Glutamatergic neuron (in vitro differentiated cells): Measurements from ENCODE around the gene PTTG1IP. TPM values are rescaled to one million over a fixed set of nuclear protein-coding genes. Genes with fewer than 3 reads are reported as not detected.

Experiments
- DNase-seq: peaks from one replicate; pipeline ENCODE4 v3.0.0; 2022
- H3K27ac Mint-ChIP-seq: one replicate; pipeline ENCODE4 v1.8.0; 2020; ENCODE audit warnings: mild to moderate bottlenecking, mixed read lengths, inconsistent platforms; ENCODE audit not compliant: unreplicated experiment
- H3K27me3 Mint-ChIP-seq: one replicate; pipeline ENCODE4 v1.8.0; 2020; ENCODE audit warnings: mild to moderate bottlenecking, moderate library complexity, mixed read lengths, inconsistent platforms; ENCODE audit not compliant: unreplicated experiment
- H3K36me3 Mint-ChIP-seq: one replicate; pipeline ENCODE4 v1.8.0; 2020; ENCODE audit warnings: mild to moderate bottlenecking, mixed read lengths, inconsistent platforms; ENCODE audit not compliant: unreplicated experiment
- H3K4me1 Mint-ChIP-seq: one replicate; pipeline ENCODE4 v1.8.0; 2020; ENCODE audit warnings: mild to moderate bottlenecking, low read depth, mixed read lengths, inconsistent platforms; ENCODE audit not compliant: unreplicated experiment
- H3K4me3 Mint-ChIP-seq: one replicate; pipeline ENCODE4 v1.8.0; 2020; ENCODE audit warnings: mild to moderate bottlenecking, mixed read lengths, inconsistent platforms; ENCODE audit not compliant: unreplicated experiment
- H3K9me3 Mint-ChIP-seq: one replicate; pipeline ENCODE4 v1.8.0; 2020; ENCODE audit warnings: mild to moderate bottlenecking, moderate library complexity, mixed read lengths, inconsistent platforms; ENCODE audit not compliant: unreplicated experiment
- total RNA-seq: library from RNA; stranded (reverse); fragmentation: NEBNext Ultra II Directional; extraction: Animal tissue kit (Norgen Biotek cat#: 25700); gene quantifications from one replicate; pipeline ENCODE4 v1.2.1, GENCODE V29; 2021; ENCODE audit not compliant: unreplicated experiment
- TF ChIP-seq, protein P1 (sequence below): fragments of 200-600 bp; sonication (generic); IDR thresholded peaks from one replicate; pipeline ENCODE4 v1.5.0; 2021; ENCODE audit not compliant: partially characterized antibody, unreplicated experiment

Gene PTTG1IP
- total RNA-seq, 1 donor from 2014 or later, result 249 TPM

DNA sequence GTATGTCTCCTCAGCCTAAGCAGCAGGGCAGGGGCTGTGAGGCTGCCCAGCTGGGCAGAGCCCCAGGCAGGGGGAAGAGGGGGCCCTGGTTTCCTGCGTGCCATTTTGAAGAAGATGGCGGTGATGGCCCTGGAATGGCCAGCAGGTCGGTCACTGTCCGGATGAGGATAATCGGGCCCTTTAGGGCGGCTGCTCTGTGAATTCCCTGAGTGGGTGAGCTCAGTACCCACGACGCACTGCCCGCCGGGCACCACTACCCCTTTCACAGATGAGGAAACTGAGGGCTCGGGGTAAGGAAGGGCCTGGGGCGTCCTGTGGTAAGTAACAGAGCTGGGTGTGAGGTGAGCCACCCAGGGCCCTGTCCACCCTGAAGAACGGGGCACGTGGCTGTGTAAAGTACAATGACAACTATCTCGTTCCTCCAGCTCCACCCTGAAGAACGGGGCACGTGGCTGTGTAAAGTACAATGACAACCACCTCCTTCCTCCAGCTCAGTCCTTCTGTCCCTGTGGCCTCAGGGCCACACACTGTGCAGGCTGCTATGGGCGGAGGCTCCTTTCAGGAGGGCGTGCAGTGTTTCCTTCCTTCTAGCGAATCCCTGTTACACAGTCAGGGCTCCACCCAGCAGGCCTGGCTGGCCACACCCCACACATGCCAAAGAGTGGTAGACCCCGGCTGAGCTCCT lies 24.0 kb upstream of the PTTG1IP start:
- TF ChIP-seq, protein P1, sequence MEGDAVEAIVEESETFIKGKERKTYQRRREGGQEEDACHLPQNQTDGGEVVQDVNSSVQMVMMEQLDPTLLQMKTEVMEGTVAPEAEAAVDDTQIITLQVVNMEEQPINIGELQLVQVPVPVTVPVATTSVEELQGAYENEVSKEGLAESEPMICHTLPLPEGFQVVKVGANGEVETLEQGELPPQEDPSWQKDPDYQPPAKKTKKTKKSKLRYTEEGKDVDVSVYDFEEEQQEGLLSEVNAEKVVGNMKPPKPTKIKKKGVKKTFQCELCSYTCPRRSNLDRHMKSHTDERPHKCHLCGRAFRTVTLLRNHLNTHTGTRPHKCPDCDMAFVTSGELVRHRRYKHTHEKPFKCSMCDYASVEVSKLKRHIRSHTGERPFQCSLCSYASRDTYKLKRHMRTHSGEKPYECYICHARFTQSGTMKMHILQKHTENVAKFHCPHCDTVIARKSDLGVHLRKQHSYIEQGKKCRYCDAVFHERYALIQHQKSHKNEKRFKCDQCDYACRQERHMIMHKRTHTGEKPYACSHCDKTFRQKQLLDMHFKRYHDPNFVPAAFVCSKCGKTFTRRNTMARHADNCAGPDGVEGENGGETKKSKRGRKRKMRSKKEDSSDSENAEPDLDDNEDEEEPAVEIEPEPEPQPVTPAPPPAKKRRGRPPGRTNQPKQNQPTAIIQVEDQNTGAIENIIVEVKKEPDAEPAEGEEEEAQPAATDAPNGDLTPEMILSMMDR, result no peak
- Mint-ChIP-seq H3K9me3 (peaks cover 7% of the 10 kb centered on the region), H3K4me1 (peaks cover 2% of the 10 kb centered on the region), H3K27me3 (peaks cover 6% of the 10 kb centered on the region), H3K36me3 (no peaks in the 10 kb centered on the region), H3K27ac (no peak overlapping the region), H3K4me3 (no peak overlapping the region)
- no peak for DNase-seq

DNA sequence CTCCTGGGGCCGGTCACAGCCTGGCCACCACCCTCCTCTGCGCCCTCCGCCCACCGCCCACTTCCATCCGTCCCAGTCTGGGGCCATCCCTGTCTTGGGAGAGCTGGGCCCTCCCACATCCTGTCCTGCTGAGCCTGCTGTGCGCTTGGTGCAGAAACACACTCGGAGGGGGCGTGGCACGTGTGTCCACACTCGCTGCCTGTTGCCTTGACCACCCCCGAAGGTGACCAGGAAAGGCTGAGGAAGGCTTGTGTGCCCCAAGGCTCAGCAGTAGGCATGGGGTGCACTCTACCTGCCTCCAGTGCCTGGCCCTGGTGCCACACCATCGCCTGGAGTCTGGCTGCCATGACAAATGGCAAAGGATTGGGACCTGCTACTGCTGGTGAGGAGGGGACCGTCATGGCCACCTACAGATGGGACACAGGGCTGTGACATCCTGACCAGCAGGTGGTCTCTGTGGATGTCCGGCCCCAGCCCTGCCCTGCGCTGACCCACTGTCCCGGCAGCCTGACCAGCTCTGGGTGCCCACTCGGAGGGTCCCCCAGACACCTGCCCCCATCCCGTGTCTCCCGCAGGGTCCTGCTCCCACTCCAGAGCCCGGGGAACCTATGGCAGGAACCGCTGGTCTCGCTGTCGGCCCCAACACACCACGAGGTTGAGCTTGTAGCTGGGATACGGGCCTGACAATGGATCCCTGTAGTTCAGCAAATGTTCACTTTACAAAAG lies 23.2 kb upstream of the PTTG1IP start:
- Mint-ChIP-seq H3K9me3 (peaks cover 7% of the 10 kb centered on the region), H3K36me3 (no peaks in the 10 kb centered on the region), H3K27me3 (peaks cover 4% of the 10 kb centered on the region), H3K4me3 (no peak overlapping the region), H3K4me1 (peaks cover 2% of the 10 kb centered on the region), H3K27ac (no peak overlapping the region)
- TF ChIP-seq, protein P1, result no peak
- DNase-seq, result peak; percentile 12

DNA sequence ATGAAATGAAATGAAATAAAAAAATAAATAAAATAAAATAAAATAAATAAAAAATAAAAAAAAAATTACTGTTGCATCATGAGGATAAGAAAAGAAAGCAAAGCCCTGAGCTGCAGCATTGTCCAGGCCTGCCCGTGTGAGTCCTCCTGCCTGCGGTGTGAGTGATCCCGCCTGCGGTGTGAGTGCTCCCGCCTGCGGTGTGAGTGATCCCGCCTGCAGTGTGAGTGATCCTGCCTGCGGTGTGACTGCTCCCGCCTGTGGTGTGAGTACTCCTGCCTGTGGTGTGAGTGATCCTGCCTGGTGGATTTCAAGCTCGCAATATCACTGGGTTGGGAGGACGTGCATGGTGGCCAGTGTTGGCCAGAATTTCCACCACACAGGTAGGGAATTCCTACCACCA lies 22.4 kb upstream of the PTTG1IP start:
- peaks cover 2% of the 10 kb centered on the region for H3K27me3 Mint-ChIP-seq
- H3K4me3 Mint-ChIP-seq, result no peak overlapping the region
- H3K4me1 Mint-ChIP-seq, result peaks cover 2% of the 10 kb centered on the region
- no peak overlapping the region for H3K27ac Mint-ChIP-seq
- DNase-seq, result peak; percentile 12
- TF ChIP-seq, protein P1, result no peak
- peaks cover 7% of the 10 kb centered on the region for H3K9me3 Mint-ChIP-seq
- H3K36me3 Mint-ChIP-seq, result no peaks in the 10 kb centered on the region

DNA sequence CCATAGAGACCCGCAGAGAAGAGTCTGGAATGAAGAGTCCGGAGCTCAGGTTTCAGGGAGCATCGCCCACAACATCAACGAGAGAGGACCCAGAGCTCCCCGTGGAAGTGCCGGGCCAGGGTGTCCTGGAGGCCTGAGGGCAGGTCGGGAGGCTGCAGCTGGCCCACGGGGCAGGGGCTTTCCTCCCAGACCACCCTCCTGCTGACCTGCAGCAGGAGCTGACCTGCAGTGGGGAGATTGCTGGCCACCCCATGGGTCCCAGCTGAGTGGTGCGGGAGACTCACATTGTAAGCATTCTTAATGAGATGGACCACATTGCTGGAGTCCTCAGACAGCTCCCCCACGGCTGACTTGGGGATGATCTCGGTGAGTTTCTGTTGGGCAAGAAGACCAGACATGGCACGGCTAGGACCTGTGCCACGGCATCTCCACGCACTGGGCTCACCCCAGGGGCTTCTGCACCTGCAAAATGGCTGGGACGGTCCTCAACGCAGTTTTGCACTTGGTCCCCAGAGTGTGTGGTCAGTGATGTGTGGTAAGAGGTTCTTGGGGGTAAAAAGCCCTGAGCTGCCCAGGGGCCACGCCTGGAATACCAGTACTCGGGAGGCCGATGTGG lies 21.3 kb upstream of the PTTG1IP start:
- TF ChIP-seq, protein P1, result no peak
- no peak overlapping the region for H3K27ac Mint-ChIP-seq

More for the DNA sequence above, 21.3 kb upstream of the PTTG1IP start:
- Mint-ChIP-seq H3K36me3 (no peaks in the 10 kb centered on the region), H3K9me3 (peaks cover 7% of the 10 kb centered on the region), H3K4me3 (no peak overlapping the region), H3K27me3 (peaks cover 4% of the 10 kb centered on the region), H3K4me1 (peaks cover 2% of the 10 kb centered on the region)
- DNase-seq, result peak; percentile 9
